GM21381 (cell line): ENCODE results near the gene IGF2BP3.
"Not testable (repeated sequence)": the region's sequence is repeated elsewhere in the genome, so short reads cannot be mapped to it uniquely, and the experiment has no call there.

Source experiments
- ATAC-seq: cut with Tn5 transposase; IDR thresholded peaks from one replicate; pipeline ENCODE4 v1.9.1; 2021; ENCODE audit warnings: mild to moderate bottlenecking, moderate library complexity; ENCODE audit not compliant: unreplicated experiment

Gene IGF2BP3

GRCh38 chr7:23343806-23344475 is 126.3 kb downstream of the IGF2BP3 start:
- no peak for ATAC-seq

- no peak for ATAC-seq
These were observed 127.2 kb downstream of the IGF2BP3 start for GRCh38 chr7:23343102-23343501.

- no peak for ATAC-seq
These were observed 128.3 kb downstream of the IGF2BP3 start for GRCh38 chr7:23341846-23342598.

GRCh38 chr7:23338863-23339262 is 131.4 kb downstream of the IGF2BP3 start:
- ATAC-seq = no peak

GRCh38 chr7:23338439-23338838 is 131.9 kb downstream of the IGF2BP3 start:
- no peak for ATAC-seq

- ATAC-seq = no peak
These were observed 132.9 kb downstream of the IGF2BP3 start for GRCh38 chr7:23337374-23337773.

GRCh38 chr7:23336799-23337283 is 133.4 kb downstream of the IGF2BP3 start:
- no peak for ATAC-seq

GRCh38 chr7:23336086-23336485 is 134.2 kb downstream of the IGF2BP3 start:
- ATAC-seq = no peak

- ATAC-seq = no peak
These were observed 134.7 kb downstream of the IGF2BP3 start for GRCh38 chr7:23335621-23336020.

GRCh38 chr7:23335136-23335535 is 135.2 kb downstream of the IGF2BP3 start:
- ATAC-seq = no peak

GRCh38 chr7:23334482-23335056 is 135.7 kb downstream of the IGF2BP3 start:
- ATAC-seq = no peak

GRCh38 chr7:23333671-23334246 is 136.5 kb downstream of the IGF2BP3 start:
- ATAC-seq = no peak

GRCh38 chr7:23332910-23333612 is 137.2 kb downstream of the IGF2BP3 start:
- no peak for ATAC-seq

- ATAC-seq = no peak
These were observed 138.1 kb downstream of the IGF2BP3 start for GRCh38 chr7:23332193-23332592.

- ATAC-seq = no peak
These were observed 139.2 kb downstream of the IGF2BP3 start for GRCh38 chr7:23331132-23331531.

GRCh38 chr7:23315366-23315765 is 154.9 kb downstream of the IGF2BP3 start:
- no peak for ATAC-seq

GRCh38 chr7:23312141-23312540 is 158.2 kb downstream of the IGF2BP3 start:
- not testable (repeated sequence) for ATAC-seq

- ATAC-seq = no peak
These were observed 161.5 kb downstream of the IGF2BP3 start for GRCh38 chr7:23308754-23309153.

- ATAC-seq = no peak
These were observed 163.3 kb downstream of the IGF2BP3 start for GRCh38 chr7:23306936-23307521.

GRCh38 chr7:23299770-23300300 is 170.5 kb downstream of the IGF2BP3 start:
- no peak for ATAC-seq
